Measurements from ENCODE around the gene PARP8.

DNA sequence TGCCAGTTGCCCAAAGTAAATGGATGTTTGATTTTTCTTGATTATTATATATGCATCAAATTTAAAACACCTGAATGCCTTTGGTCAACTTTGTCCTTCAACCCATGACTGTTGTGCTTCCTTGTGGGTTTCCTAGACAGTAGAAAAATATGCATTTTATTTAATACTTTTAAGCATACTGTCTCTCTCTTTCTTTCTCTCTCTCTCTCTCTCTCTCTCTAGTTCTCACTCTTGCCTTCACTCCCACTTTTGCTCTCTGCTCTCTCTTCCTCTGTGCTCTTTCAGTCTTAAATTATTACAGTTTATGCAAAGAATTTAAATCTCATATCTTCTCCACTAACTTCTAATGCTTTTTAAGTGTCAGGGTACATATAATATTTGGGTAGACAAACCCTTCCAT lies 173.0 kb downstream of the PARP8 start:
- TF ChIP-seq, protein P1, sequence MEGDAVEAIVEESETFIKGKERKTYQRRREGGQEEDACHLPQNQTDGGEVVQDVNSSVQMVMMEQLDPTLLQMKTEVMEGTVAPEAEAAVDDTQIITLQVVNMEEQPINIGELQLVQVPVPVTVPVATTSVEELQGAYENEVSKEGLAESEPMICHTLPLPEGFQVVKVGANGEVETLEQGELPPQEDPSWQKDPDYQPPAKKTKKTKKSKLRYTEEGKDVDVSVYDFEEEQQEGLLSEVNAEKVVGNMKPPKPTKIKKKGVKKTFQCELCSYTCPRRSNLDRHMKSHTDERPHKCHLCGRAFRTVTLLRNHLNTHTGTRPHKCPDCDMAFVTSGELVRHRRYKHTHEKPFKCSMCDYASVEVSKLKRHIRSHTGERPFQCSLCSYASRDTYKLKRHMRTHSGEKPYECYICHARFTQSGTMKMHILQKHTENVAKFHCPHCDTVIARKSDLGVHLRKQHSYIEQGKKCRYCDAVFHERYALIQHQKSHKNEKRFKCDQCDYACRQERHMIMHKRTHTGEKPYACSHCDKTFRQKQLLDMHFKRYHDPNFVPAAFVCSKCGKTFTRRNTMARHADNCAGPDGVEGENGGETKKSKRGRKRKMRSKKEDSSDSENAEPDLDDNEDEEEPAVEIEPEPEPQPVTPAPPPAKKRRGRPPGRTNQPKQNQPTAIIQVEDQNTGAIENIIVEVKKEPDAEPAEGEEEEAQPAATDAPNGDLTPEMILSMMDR (IDR thresholded peaks at IDR 0.05) = no peak
- TF ChIP-seq POLR2AphosphoS5 (IDR thresholded peaks at IDR 0.05) = no peak

Data from upper lobe of left lung (tissue), 4 donors.